SK-N-MC (cell line): Measurements from ENCODE around the gene CYSTM1.

Experiments used
- EZH2 ChIP-seq: fragments of 200-600 bp; sonication (generic); IDR thresholded peaks from one replicate; pipeline ENCODE4 v1.6.1; 2017; ENCODE audit warnings: antibody characterized with exemption
- FOXP2 ChIP-seq: optimal IDR thresholded peaks from 2 replicates; pipeline ENCODE3; 2011; ENCODE audit warnings: mild to moderate bottlenecking, moderate library complexity; ENCODE audit not compliant: insufficient read depth; ENCODE audit errors: extremely low read length, control extremely low read depth
- POLR2AphosphoS5 ChIP-seq: IDR thresholded peaks from 2 replicates; pipeline ENCODE4 v1.6.1; 2012; ENCODE audit warnings: mild to moderate bottlenecking, low read depth, low read length, borderline replicate concordance

- TF ChIP-seq POLR2AphosphoS5 (no peak), EZH2 (no peak), FOXP2 (no peak)
Observed at GRCh38 chr5:140145256-140145655, 29.7 kb upstream of the CYSTM1 start.
